Spinal cord (tissue), 10 donors: Measurements from ENCODE around the gene TEKTIP1. TPM values are rescaled to one million over a fixed set of nuclear protein-coding genes. Genes with fewer than 3 reads are reported as not detected.
"Not testable (repeated sequence)": the region's sequence is repeated elsewhere in the genome, so short reads cannot be mapped to it uniquely, and the experiment has no call there.

Source experiments
- DNase-seq, 6 donors: peaks; one replicate each; pipeline versions ENCODE4 v3.0.0 to v3.0.0-alpha.2; 2013 to 2015; ENCODE audit warnings: low spot score in 6 of 6, low read depth in 4 of 6
- H3K27ac ChIP-seq: one replicate; pipeline ENCODE4 v1.5.1; 2013; ENCODE audit warnings: low read depth, low read length, control low read depth
- H3K27me3 ChIP-seq: one replicate; pipeline ENCODE4 v1.6.1; 2013; ENCODE audit warnings: low read length; ENCODE audit not compliant: control insufficient read depth, insufficient read depth
- H3K36me3 ChIP-seq: one replicate; pipeline ENCODE4 v1.6.1; 2013; ENCODE audit warnings: low read length; ENCODE audit not compliant: control insufficient read depth, insufficient read depth
- H3K4me1 ChIP-seq: one replicate; pipeline ENCODE4 v1.6.1; 2013; ENCODE audit warnings: low read length; ENCODE audit not compliant: control insufficient read depth, insufficient read depth
- H3K4me3 ChIP-seq: one replicate; pipeline ENCODE4 v1.5.1; 2013; ENCODE audit warnings: low read depth, low read length, control low read depth
- H3K9me3 ChIP-seq: one replicate; pipeline ENCODE4 v1.6.1; 2013; ENCODE audit warnings: low read length; ENCODE audit not compliant: control insufficient read depth, insufficient read depth
- WGBS: methylation state at CpG from one replicate; pipeline ENCODE4 v1.1.5; 2013; ENCODE audit warnings: missing lambda C conversion rate; ENCODE audit not compliant: insufficient coverage; 5-methylcytosine and 5-hydroxymethylcytosine counted together
- polyA plus RNA-seq, 2 donors: library from polyadenylated mRNA; unstranded; fragments of 120-200 nt; gene quantifications; one replicate each; pipeline ENCODE4 v1.2.1, GENCODE V29; 2013; ENCODE audit not compliant: insufficient read length in 2 of 2
- total RNA-seq, 2 donors: library from RNA; depleted of rRNA in 1 of 2; stranded (reverse); fragments of 120-200 nt in 1 of 2; fragments of >200 nt in 1 of 2; gene quantifications; one replicate each; pipeline versions ENCODE4 v1.2.3 to v1.2.4, GENCODE V29; 2013 to 2014
- donor health status: healthy.

Gene TEKTIP1
- total and polyA plus RNA-seq, 4 donors: 2.1 to 13.0 (median 9.6) TPM; not detected in 1

DNA sequence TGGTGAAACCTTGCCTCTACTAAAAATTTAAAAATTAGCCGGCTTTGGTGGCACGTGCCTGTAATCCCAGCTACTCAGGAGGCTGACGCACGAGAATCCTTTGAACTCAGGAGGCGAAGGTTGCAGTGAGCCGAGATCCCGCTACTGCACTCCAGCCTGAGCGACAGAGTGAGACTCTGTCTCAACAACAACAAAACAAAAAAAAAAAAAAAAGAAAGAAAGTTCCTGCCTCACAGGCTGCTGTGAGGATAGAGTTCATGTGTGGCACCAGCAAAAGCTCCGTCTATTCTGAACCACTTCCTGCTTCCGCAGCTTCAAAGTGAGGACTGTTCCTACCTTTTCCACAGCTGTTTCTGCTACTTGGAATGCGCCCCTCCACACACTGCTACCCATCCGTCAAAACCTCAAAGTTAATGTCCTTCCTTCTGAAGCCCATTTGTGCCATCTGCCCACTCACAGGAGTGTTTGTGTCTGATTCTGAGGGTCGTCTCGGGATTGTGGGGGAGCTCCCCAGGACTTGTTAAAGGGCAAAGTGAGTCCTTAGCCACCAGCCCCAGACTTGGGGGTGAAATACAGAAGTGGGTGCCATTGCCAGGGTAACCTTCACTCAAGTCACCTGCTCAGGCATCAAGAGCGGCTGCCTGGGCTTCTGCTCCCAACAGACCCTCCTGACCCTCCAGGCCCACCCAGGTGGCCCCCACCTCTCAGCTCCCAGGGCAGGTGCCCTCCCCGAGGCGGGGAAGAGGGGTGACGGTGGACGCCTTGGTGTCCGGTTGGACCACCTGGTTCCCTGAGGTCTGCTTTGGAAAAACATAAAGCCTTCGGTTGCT is 15.5 kb downstream of the TEKTIP1 start:
- H3K36me3 ChIP-seq: peaks cover 28% of the 10 kb centered on the region
- 83% methylated on average over 14 of the region's 21 CpGs for WGBS
- H3K4me3 ChIP-seq: no peak overlapping the region
- no peak for DNase-seq
- H3K27ac ChIP-seq: no peak overlapping the region
- H3K27me3 ChIP-seq: no peaks in the 10 kb centered on the region
- peaks cover 28% of the 10 kb centered on the region for H3K4me1 ChIP-seq
- no peaks in the 10 kb centered on the region for H3K9me3 ChIP-seq

DNA sequence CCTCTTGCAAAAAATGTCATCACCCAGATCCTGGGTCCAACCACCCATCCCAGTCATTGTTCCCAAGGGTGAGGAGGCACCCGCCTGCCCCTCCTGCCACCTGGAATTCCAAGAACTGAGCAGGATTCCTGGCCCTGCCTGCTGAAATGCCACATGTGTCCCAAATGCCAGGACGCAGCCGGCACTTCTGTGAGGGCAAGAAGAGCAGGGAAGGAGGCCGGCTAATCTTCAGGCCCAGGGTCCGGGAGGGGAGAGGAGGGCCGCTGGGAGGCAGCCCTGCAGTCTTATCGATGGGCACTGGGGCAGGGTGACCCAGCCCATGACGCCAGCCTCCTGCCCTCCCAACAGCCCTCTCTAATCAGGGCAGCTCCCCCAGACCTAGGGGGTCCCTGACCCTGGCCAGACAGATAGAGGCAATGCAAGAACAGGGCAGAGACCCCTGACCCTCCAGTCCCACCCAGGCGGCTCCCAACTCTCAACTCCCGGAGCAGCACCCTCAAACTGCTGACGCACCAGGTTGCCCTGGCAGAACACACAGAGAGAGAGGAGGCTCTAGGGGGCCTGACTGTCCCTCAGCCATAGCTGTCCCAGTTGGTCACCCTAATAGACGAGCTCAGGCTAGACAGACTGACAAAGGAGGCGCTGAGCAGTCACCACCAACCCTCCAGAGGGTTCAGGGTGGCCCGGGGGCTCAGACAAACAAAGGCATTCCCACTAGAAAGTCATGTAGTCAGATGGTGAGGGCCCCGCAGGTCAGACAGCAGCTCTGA is 16.9 kb downstream of the TEKTIP1 start:
- Histone ChIP-seq H3K27ac (no peak overlapping the region), H3K4me1 (peaks cover 28% of the 10 kb centered on the region), H3K4me3 (peak overlapping the region; percentile 53), H3K36me3 (peaks cover 18% of the 10 kb centered on the region), H3K9me3 (no peaks in the 10 kb centered on the region), H3K27me3 (no peaks in the 10 kb centered on the region)
- 82% methylated on average over 15 of the region's 15 CpGs for WGBS
- no peak for DNase-seq

GRCh38 chr19:3556423-3556977 is 17.5 kb downstream of the TEKTIP1 start:
- Histone ChIP-seq H3K4me1 (peaks cover 28% of the 10 kb centered on the region), H3K36me3 (peaks cover 12% of the 10 kb centered on the region), H3K27me3 (no peaks in the 10 kb centered on the region), H3K27ac (no peak overlapping the region), H3K4me3 (peak overlapping the region; percentile 53), H3K9me3 (no peaks in the 10 kb centered on the region)
- DNase-seq: no peak
- 43% methylated on average over 9 of the region's 9 CpGs for WGBS

- under 1% methylated on average over 60 of the region's 60 CpGs for WGBS
- Histone ChIP-seq H3K4me1 (peaks cover 28% of the 10 kb centered on the region), H3K4me3 (peak overlapping the region; percentile 53), H3K9me3 (no peaks in the 10 kb centered on the region), H3K27ac (no peak overlapping the region), H3K36me3 (peaks cover 7% of the 10 kb centered on the region), H3K27me3 (no peaks in the 10 kb centered on the region)
- peak in 1 of 6 donors; percentile 39 for DNase-seq
Measured at GRCh38 chr19:3556978-3557460, 18.0 kb downstream of the TEKTIP1 start.

GRCh38 chr19:3557461-3558248 is 18.7 kb downstream of the TEKTIP1 start, which contains the start of gene MFSD12:
Gene MFSD12 (minus strand): TSS chr19:3557586. CDS start chr19:3557403, 183 bp downstream.
- H3K4me1 ChIP-seq: peaks cover 28% of the 10 kb centered on the region
- H3K9me3 ChIP-seq: no peaks in the 10 kb centered on the region
- no peaks in the 10 kb centered on the region for H3K27me3 ChIP-seq
- 0% methylated on average over 74 of the region's 81 CpGs for WGBS
- H3K27ac ChIP-seq: peak within 1 kb of the TSS; percentile 61
- peaks cover 7% of the 10 kb centered on the region for H3K36me3 ChIP-seq
- DNase-seq: peak; percentile 78 to 98 (median 91)
- peak within 1 kb of the TSS; percentile 77 for H3K4me3 ChIP-seq

- no peaks in the 10 kb centered on the region for H3K4me1 ChIP-seq
- H3K27ac ChIP-seq: no peak overlapping the region
- no peak overlapping the region for H3K4me3 ChIP-seq
- 91% methylated on average over 8 of the region's 17 CpGs for WGBS
- no peak for DNase-seq
- no peaks in the 10 kb centered on the region for H3K27me3 ChIP-seq
- H3K9me3 ChIP-seq: no peaks in the 10 kb centered on the region
- no peaks in the 10 kb centered on the region for H3K36me3 ChIP-seq
Measured at GRCh38 chr19:3563709-3564524, 24.9 kb downstream of the TEKTIP1 start.

DNA sequence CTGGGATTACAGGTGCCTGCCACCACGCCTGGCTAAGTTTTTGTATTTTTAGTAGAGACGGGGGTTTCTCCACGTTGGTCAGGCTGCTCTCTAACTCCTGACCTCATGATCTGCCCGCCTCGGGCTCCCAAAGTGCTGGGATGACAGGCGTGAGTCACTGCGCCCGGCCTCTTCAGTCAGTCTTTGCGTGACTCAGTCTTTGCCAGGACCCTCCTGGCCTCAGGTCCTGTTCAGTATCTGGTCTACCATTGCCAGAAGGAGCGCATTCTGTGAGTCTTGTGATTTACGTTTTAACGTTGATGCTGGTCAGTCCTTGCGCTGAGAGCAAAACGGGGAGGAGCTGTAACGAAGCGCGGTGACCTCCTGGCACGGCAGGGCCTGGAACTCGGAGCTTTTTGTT is 26.2 kb downstream of the TEKTIP1 start:
- H3K9me3 ChIP-seq: no peaks in the 10 kb centered on the region
- no peaks in the 10 kb centered on the region for H3K36me3 ChIP-seq
- no peaks in the 10 kb centered on the region for H3K27me3 ChIP-seq
- no peak overlapping the region for H3K4me3 ChIP-seq
- 72% methylated on average over 18 of the region's 19 CpGs for WGBS
- peaks cover 2% of the 10 kb centered on the region for H3K4me1 ChIP-seq
- no peak for DNase-seq
- H3K27ac ChIP-seq: no peak overlapping the region

- not testable (repeated sequence) for H3K27me3 ChIP-seq, H3K36me3 ChIP-seq, DNase-seq, H3K4me3 ChIP-seq, H3K9me3 ChIP-seq
- Histone ChIP-seq H3K4me1 (peaks cover 34% of the 10 kb centered on the region), H3K27ac (peak overlapping the region; percentile 91)
- no CpG with 5 or more reads among the region's 11 CpGs for WGBS
Measured at GRCh38 chr19:3570042-3570441, 31.1 kb downstream of the TEKTIP1 start.
